ENCODE measurements around the gene SLC35G4. TPM values are rescaled to one million over a fixed set of nuclear protein-coding genes. Genes with fewer than 3 reads are reported as not detected.
"Not testable (repeated sequence)": the region's sequence is repeated elsewhere in the genome, so short reads cannot be mapped to it uniquely, and the experiment has no call there.

SLC35G4 gene
- polyA plus RNA-seq, 1 experiment = not detected

DNA sequence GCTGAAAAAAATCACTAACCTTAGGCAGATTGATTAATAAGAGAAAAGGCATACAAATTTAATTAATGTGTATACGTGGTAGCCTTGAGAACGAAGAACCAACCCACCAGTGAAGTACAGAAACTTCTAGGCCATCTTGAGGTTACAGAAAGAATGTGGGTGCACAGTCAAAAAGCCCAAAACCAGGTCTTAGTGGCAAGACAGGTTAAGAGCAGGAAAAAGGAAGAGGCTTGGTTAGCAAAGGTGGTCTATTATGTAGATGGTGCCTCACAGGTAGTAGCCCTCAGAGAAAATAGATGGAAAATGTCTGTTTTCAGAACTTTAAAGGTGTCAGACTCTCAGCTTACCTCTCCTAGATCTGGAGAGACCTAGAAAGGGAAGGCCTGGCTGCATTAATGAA, 22.0 kb upstream of the SLC35G4 start:
- no peaks in the 10 kb centered on the region; the same call in 1 of the 2 replicates for H3K27me3 ChIP-seq (ENCODE audit: control insufficient read depth, insufficient read depth, low read length)
- no peaks in the 10 kb centered on the region for H3K36me3 ChIP-seq (ENCODE audit: control insufficient read depth, insufficient read depth, low read length)
- no peak overlapping the region for H3K4me3 ChIP-seq (ENCODE audit: low read depth, low read length)
- CTCF ChIA-PET = interaction anchor here (0.6 to 1.2 kb wide), 3 partner anchors 10 to 664 kb away, joined by 3 read pairs; no protein-coding TSS in a partner anchor
- no peak for DNase-seq (ENCODE audit: low read depth)
- TF ChIP-seq, protein P1, sequence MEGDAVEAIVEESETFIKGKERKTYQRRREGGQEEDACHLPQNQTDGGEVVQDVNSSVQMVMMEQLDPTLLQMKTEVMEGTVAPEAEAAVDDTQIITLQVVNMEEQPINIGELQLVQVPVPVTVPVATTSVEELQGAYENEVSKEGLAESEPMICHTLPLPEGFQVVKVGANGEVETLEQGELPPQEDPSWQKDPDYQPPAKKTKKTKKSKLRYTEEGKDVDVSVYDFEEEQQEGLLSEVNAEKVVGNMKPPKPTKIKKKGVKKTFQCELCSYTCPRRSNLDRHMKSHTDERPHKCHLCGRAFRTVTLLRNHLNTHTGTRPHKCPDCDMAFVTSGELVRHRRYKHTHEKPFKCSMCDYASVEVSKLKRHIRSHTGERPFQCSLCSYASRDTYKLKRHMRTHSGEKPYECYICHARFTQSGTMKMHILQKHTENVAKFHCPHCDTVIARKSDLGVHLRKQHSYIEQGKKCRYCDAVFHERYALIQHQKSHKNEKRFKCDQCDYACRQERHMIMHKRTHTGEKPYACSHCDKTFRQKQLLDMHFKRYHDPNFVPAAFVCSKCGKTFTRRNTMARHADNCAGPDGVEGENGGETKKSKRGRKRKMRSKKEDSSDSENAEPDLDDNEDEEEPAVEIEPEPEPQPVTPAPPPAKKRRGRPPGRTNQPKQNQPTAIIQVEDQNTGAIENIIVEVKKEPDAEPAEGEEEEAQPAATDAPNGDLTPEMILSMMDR (IDR thresholded peaks at IDR 0.05; ENCODE audit: insufficient read depth, low read depth, low read length) = no peak
- POLR2A ChIA-PET = no interaction called here

GRCh38 chr18:11587846-11588245, 21.6 kb upstream of the SLC35G4 start:
- Histone ChIP-seq H3K27me3 (ENCODE audit: control insufficient read depth, insufficient read depth, low read length) (no peaks in the 10 kb centered on the region; the same call in 1 of the 2 replicates), H3K4me3 (ENCODE audit: low read depth, low read length) (no peak overlapping the region), H3K36me3 (ENCODE audit: control insufficient read depth, insufficient read depth, low read length) (no peaks in the 10 kb centered on the region)
- ChIA-PET CTCF (interaction anchor here (0.6 to 1.2 kb wide), 3 partner anchors 11 to 664 kb away, joined by 3 read pairs; no protein-coding TSS in a partner anchor), POLR2A (no interaction called here)
- TF ChIP-seq, protein P1 (IDR thresholded peaks at IDR 0.05; ENCODE audit: insufficient read depth, low read depth, low read length) = no peak
- no peak for DNase-seq (ENCODE audit: low read depth)

DNA sequence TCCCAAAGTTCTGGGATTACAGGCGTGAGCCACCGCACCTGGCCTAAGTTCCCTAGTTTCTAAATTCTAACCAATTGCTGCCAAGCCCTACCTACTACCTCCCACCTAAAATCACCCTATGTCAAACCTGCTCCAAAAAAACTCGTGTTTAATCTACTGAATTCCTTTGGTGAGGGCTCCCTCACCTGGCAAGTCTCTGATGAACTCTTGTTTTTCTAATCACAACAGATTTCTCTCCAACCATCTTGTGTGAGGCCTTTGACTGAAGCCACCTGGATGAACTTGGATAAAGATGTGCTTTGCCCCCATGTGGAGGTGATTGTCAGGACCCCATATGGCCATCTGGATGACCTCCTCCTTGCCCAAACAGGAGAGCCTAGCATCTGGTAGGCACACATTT, 17.4 kb upstream of the SLC35G4 start:
- H3K4me3 ChIP-seq (ENCODE audit: low read depth, low read length) = no peak overlapping the region
- ChIA-PET POLR2A (no interaction called here), CTCF (no interaction called here)
- no peaks in the 10 kb centered on the region; the same call in 1 of the 2 replicates for H3K27me3 ChIP-seq (ENCODE audit: control insufficient read depth, insufficient read depth, low read length)
- no peaks in the 10 kb centered on the region for H3K36me3 ChIP-seq (ENCODE audit: control insufficient read depth, insufficient read depth, low read length)
- no peak for DNase-seq (ENCODE audit: low read depth)
- TF ChIP-seq, protein P1 (IDR thresholded peaks at IDR 0.05; ENCODE audit: insufficient read depth, low read depth, low read length) = no peak

- Histone ChIP-seq H3K36me3 (ENCODE audit: control insufficient read depth, insufficient read depth, low read length) (no peaks in the 10 kb centered on the region), H3K4me3 (ENCODE audit: low read depth, low read length) (no peak overlapping the region), H3K27me3 (ENCODE audit: control insufficient read depth, insufficient read depth, low read length) (no peaks in the 10 kb centered on the region)
- no peak for DNase-seq (ENCODE audit: low read depth)
- TF ChIP-seq, protein P1 (IDR thresholded peaks at IDR 0.05; ENCODE audit: insufficient read depth, low read depth, low read length) = no peak
- ChIA-PET CTCF (no interaction called here), POLR2A (no interaction called here)
Observed at GRCh38 chr18:11600321-11600720, 9.1 kb upstream of the SLC35G4 start.

DNA sequence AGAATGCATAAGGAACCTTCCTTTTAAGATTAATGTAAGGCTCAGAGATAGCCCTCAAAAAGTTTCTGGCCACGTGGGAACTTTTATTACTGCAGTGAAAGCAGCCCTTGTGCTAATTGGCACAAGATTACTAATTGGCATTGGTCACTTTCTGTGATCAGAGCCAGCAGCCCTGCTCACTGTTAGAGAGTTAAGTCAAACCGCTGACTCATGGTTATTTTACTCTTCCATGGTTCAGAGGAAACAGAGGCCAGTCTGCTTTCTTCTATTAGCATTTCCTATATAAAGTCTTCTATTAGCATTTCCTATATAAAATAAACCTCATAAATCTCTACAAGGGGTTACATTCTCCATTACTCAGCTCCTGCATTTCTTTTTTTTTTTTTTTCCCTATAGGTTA, 1.5 kb upstream of the SLC35G4 start:
- H3K4me3 ChIP-seq (ENCODE audit: low read depth, low read length) = no peak overlapping the region
- no peaks in the 10 kb centered on the region for H3K36me3 ChIP-seq (ENCODE audit: control insufficient read depth, insufficient read depth, low read length)
- CTCF ChIA-PET = no interaction called here
- POLR2A ChIA-PET = no interaction called here
- TF ChIP-seq, protein P1 (IDR thresholded peaks at IDR 0.05; ENCODE audit: insufficient read depth, low read depth, low read length) = no peak
- DNase-seq (ENCODE audit: low read depth) = no peak
- no peaks in the 10 kb centered on the region; the same call in 1 of the 2 replicates for H3K27me3 ChIP-seq (ENCODE audit: control insufficient read depth, insufficient read depth, low read length)

GRCh38 chr18:11608618-11609017, 778 bp upstream of the SLC35G4 start:
- CTCF ChIA-PET; POLR2A ChIA-PET; DNase-seq (ENCODE audit: low read depth); H3K36me3 ChIP-seq (ENCODE audit: control insufficient read depth, insufficient read depth, low read length); H3K4me3 ChIP-seq (ENCODE audit: low read depth, low read length); H3K27me3 ChIP-seq (ENCODE audit: control insufficient read depth, insufficient read depth, low read length): not testable (repeated sequence)

GRCh38 chr18:11613073-11613472, 3.7 kb downstream of the SLC35G4 start:
- H3K36me3 ChIP-seq (ENCODE audit: control insufficient read depth, insufficient read depth, low read length) = not testable (repeated sequence)

DNA sequence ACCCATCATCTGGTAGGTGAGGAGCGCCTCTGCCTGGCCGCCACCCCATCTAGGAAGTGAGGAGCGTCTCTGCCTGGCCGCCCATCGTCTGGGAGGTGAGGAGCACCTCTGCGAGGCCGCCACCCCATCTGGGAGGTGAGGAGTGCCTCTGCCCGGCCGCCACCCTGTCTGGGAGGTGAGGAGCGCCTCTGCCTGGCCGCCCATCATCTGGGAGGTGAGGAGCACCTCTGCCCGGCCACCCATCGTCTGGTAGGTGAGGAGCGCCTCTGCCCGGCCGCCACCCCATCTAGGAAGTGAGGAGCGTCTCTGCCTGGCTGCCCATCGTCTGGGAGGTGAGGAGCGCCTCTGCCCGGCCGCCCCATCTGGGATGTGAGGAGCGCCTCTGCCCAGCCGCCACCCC, 4.2 kb downstream of the SLC35G4 start:
- POLR2A ChIA-PET; CTCF ChIA-PET; H3K4me3 ChIP-seq (ENCODE audit: low read depth, low read length); H3K36me3 ChIP-seq (ENCODE audit: control insufficient read depth, insufficient read depth, low read length); H3K27me3 ChIP-seq (ENCODE audit: control insufficient read depth, insufficient read depth, low read length); DNase-seq (ENCODE audit: low read depth): not testable (repeated sequence)

More at GRCh38 chr18:11613073-11613472, 3.7 kb downstream of the SLC35G4 start:
- H3K27me3 ChIP-seq (ENCODE audit: control insufficient read depth, insufficient read depth, low read length); DNase-seq (ENCODE audit: low read depth); CTCF ChIA-PET; H3K4me3 ChIP-seq (ENCODE audit: low read depth, low read length); POLR2A ChIA-PET: not testable (repeated sequence)

GRCh38 chr18:11614042-11614441, 4.6 kb downstream of the SLC35G4 start:
- POLR2A ChIA-PET = not testable (repeated sequence)

More at GRCh38 chr18:11614042-11614441, 4.6 kb downstream of the SLC35G4 start:
- H3K27me3 ChIP-seq (ENCODE audit: control insufficient read depth, insufficient read depth, low read length); H3K4me3 ChIP-seq (ENCODE audit: low read depth, low read length); DNase-seq (ENCODE audit: low read depth); H3K36me3 ChIP-seq (ENCODE audit: control insufficient read depth, insufficient read depth, low read length); CTCF ChIA-PET: not testable (repeated sequence)
